Activated T-cell treated with anti-CD3 and anti-CD28 coated beads for 1 hour (primary cell): Measurements from ENCODE around the gene SLX4.

Source experiments
- DNase-seq: peaks from one replicate; pipeline ENCODE4 v3.0.0-alpha.2; 2020; ENCODE audit warnings: low read depth

Gene SLX4

DNA sequence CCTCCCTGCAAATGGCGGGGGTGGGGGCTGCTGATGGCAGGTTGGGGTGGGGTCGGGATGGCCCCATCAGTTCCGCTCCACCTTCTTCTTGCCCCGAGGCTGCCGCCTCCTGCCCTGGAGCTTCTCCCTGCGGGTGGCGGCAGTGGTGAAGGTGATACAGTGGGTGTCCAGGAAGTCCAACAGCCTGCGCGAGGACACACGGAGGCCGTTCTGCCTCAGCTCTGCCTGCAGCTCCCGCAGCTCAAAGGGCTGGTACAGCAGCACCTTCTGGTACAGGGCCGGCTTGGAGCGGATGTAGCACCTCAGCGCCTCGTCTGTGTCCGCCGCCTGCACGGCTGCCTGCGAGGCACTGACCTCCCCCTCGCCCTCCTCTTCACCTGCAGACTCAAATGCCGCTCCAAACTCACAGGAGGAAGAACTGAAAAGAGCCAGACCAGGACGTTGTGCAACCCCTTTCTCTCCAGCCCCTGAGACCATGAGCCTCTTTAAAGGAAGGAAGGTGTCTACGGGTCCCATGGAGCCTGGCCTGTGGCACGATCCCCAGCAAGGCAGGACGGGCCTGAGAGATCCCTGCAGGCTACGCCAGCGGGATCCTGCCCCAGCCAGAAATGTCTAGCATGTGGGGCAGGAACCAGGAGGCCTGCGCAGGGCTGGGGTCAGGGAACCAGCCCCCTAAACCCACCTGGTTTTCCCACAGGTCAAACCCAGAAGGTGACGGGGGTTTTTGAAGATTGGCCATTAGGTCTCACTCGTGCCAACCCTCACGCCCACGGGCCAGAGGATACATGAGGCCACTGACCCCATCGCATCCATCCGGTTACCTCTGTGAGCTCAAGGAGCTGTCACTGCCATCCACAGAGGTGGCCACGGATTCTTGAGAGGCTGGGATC, 28.9 kb downstream of the SLX4 start:
- DNase-seq, result no peak

DNA sequence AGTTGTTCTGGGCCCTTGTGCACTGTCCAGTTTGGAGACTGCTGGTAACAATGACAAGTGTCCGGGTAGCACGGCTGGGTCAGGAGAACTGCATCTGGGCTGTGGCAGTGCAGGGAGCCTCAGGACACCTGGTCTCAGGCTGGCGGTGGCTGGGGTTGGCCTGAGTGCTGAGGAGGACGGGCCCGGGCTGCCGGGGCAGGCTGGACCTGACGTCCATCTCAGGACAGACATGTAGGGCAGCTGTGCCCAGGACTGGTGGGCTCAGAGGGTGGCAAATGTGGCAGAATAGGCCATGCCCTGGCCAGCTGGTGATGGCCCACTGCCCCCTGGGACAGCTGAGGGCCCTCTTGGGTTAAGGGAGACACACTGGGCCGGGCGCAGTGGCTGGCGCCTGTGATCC, 30.0 kb downstream of the SLX4 start:
- DNase-seq, result no peak

DNA sequence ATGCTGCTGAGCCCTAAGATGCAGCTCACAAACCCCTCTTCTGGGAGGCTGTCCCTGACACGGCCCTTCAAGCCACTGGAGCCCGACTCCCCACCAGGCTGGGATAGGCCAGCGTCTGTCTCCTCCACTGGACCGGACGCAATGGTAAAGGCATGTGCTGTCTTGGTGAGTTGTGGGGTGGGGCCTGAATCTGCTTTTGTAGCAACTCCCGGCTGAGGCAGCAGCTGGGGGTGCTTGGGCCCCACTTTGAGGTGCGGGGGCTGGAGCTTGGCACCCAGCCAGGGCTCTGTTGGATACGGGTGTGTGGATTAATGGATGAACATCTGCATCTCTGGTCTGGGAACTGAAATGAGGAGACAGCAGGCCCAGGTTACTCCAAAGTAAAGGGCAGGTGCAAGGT, 30.7 kb downstream of the SLX4 start:
- DNase-seq, result no peak

DNA sequence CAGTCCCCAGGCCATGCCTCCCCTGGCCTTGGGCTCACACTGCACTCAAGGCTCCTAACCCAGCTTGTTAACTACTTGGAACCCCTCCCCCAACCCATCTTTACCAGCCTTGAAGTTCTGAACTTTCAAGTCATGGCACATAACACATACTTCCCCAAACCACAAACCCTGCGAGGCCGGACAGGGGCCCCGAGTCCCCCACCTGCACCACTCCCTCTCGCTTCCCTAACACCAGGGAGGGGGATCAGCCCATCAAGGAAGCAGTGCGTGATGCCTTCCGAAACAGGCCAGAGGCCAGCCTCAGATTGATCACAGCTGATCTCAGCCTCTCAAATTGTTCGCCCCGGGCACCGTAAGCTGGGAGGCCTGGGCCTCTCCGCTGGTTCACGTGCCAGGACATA, 31.2 kb downstream of the SLX4 start:
- DNase-seq, result no peak

DNA sequence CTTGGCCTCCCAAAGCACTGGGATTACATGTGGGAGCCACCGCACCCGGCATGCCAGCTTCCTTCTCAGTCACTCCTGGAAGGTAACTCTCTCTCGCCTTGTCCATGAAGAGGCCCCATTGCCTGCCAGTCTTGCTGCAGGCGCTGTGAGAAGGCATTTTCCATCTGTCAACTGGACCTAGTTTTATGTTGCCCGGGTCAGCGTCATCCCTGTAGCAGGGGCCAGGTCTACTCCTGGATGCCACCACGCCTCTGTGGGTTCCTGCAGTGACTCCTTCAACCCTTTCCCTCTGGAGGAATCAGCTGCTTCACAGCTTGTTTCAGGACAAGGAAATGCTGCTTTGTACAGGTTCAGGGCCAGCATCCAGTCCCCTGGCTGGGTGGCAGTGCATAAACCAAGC, 31.6 kb downstream of the SLX4 start:
- DNase-seq, result no peak

DNA sequence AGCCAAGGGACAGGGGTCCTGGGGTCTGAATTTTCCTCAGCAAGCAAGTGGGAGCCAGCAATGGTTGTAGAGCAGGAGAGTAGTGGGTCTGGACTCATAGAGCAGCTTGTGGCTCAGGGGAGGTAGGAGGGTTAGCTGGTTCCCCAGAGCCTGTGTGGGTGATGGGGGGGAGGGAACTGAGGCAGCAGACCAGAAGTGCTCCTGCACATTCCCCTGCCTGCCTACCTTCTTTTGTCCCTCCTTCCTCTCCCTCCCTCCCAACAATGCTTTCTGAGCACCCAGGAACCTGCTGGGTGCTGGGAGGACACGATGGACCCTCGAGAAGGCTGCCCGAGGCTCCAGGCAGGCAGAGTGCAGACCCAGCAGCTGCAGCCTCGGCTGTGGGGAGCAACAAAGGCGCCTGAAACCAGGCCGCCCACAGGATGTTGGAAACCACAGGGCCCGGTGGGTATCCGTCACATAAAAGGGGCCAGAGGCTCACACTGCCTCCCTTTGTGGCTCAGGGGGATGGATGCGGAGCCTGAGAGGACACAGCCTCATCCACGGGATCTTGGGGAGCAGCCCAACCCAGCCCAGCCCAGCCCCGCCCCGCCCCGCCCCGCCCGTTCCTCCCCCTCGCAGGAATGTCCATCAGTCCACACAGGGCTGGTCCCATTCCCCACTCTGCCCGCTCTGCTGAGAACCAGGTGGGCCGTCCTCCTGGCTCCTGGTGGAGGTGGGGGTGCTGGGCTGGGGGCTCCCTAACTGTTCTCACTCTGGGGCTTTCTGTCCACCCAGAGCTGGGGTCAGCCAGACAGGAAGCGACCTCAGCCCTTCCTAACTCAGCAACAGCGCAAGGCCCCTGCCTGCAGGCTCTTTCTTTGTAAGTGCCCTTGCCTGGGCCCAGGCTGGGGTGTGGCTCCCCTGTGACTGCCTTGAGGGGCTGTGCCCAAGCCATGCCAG, 32.5 kb downstream of the SLX4 start:
- DNase-seq, result peak; percentile 40

DNA sequence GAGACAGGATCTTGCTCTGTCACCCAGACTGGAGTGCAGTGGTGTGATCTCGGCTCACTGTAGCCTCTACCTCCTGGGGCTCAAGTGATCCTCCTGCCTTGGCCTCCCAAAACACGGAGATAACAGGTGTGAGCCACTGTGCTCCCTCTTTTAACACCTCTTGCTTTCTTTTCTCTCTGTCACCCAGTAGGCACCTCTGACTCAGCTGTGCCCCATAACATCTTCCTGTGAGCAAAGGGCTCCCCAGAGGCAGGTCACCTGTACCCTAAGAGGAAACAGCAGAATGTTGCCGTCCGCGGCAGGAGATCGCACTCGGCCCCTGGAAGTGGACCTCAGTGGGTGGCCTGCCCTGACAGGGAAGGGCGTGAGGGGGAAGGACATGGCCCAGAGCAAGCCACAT, 33.3 kb downstream of the SLX4 start:
- peak; percentile 31 for DNase-seq

DNA sequence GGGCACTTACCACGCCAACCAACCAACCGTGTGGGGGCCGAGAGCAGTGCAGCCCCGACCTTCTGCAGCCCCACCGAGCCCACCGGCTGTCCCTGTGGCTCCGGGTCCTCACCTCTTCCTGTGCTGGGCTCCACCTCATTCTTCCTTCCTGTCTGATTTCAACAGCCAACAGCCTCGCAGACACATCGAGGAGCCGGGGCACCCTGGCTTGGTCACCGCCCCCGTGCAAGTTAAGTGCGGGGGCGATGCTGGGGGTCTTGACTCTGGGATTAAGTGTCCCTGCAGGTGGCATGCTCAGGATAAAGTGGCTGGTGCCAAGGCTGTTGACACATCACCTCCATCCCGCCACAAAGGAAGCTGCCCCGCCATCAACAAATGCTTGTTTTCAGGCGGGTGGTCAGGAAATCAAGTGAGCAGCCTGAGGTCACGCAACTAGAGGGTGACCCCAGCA, 34.1 kb downstream of the SLX4 start, which contains the start of gene NLRC3:
Gene NLRC3 (minus strand): TSS at position 102 of the 451 bp plus-strand sequence. CDS start 12,367 bp downstream, outside the sequence.
- DNase-seq, result peak; percentile 29

DNA sequence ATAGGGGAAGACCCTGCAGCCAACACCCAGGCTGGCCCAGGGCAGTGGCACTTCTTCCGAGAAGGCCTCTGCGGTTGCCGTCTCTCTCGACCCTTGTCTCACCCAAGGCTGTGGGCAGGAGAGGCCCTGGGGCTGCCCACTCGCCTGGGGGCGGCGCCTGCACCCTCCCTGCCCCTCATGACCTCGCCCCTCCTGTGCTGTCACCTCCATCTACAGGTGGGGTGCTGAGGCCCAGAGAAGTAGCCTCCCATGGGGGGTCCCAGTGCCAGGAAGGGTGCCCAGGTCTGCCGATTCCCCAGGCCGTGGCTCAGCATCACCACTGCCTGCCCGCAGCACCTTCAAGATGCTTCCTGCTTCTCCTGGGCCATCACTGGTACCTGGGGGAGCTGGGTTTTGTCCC, 35.2 kb downstream of the SLX4 start:
- DNase-seq, result no peak

DNA sequence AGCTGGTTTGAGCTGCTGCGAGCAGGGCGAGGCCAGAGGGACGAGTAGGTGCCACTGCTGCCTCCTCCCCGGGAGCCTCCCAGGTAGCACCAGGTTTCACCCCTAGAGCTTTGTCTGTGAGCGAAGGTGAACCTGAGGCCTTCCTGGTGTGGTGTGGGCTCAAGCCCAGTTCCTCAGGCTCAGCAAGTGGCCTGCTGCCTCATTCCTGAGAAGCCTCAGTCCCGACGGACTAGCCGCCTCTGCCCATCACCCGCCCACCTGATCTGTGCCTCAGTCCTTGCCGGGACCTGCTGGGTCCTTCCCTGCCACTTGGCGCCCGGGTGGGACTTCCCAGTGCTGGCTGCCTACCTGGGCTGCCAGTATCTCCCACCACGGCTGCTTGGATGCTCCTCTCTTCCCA, 35.9 kb downstream of the SLX4 start:
- DNase-seq, result no peak

DNA sequence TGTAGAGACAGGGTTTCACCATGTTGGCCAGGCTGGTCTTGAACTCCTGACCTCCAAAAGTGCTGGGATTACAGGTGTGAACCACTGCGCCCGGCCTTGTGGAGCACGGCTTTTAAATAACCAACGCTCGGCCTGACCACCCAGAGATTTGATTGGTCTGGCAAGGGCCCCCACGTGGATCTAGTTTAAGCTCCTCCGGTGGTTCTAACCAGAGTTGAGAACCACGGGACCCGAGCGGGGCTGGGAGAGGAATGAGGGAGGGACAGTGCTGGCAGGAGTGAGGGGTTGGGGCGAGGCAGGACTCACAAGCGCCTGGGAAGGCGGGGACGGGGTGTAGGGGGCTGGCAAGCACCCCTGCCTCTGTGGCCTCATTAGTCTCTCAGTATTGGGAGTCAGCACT, 37.2 kb downstream of the SLX4 start:
- no peak for DNase-seq

DNA sequence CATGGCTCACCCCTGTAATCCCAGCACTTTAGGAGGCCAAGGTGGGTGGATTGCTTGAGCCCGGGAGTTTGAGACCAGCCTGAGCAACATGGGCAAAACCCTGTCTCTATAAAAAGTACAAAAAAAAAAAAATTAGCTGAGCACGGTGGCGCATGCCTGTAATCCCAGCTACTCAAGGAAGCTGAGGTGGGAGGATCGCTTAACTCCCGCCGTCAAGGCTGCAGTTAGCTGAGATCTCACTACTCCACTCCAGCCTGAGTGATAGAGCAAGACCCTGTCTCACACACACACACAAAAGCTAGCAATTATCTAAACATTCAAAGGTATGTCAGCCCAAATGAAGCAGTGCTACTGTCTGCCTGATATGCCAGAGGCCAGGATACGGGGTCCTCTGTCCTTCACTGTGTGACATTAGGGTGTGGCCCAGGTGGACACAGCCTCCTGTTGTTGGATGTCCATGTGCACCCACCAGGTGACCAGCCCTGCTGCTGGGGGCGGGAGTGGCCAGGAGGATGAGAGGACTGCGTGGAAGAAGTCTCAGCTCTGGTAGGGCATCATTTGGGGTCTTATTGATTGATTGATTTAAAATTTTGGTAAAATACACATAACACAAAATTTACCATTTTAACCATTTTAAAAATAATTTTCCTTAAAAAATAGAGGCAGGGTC, 38.1 kb downstream of the SLX4 start:
- DNase-seq, result no peak

DNA sequence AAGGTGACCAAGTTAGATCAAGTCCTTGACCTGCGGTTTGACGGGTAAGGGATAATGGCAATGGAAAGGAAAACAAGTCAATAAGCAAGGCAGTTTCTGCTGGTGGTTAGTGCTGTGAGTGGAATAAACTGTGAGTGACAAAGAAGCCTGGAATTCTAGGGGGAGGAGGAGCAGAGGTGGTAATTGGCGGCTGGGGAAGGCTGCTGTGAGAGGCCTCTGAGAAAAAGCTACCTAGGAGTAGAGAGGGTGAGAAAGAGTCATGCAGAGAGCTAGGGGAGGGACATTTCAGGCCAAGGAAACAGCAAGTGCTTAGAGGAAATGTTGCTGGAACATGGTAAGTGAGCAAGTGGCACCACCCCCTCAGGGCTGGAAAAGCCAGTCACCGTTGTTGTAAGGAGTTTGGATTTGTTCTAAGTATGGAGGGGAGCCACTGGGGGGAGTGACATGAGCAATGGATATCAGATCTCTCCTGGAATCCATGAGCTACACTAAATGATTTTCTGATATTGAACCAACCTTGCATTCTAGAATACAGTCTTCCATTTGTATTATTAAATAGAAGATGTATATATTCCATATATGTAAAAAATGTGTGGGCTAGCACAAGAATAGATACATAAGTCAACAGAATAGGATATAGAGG, 40.9 kb downstream of the SLX4 start:
- DNase-seq, result no peak

DNA sequence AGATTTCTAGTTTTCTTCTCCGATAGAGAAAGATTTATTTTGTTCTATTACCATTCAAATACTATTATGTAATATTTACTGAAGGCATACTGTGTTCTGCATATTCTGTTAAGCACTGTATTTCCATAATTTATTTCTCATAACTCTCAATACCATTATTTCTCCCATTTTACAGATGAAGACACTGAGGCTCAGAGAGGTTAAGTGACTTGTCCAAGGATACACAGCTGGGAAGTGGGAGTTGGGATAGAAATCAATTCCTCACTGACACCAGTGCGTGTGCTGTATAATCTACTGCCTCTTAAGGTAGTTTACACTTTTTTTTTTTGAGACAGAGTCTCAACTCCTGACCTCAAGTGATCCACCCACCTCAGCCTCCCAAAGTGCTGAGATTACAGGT, 41.6 kb downstream of the SLX4 start:
- no peak for DNase-seq

DNA sequence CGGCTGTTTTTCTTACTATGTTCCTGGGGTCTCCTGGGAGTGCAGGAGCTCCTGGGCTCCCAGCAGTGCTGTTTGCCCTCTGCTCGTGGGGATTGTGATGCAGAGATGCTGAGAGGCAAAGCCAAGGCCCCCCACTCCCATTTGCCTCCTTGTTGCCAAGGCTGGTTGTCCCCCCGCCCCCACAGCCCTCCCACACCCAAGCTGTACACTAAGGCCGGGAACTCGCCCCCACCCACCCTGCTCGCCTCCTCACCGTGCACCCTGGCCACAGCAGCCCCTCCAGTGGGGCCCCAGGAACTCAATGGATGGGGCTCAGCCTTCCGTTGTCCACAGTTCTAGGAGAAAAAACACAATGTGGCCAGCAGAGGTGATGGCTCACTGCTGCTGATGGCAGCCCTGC, 44.4 kb downstream of the SLX4 start:
- DNase-seq, result no peak

DNA sequence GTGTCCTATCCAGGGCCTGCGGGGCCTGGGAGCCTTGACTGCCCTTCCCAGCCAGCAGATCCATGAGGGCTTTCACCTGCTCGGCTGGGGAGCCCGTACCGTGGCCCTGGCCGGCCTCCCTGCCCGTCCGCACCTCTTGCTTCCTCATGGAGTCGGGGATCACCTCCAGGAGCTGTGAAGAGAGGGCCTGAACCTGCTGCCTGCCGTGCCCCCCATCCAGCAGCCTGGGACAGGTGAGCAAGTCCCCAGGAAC, 46.6 kb downstream of the SLX4 start:
- DNase-seq, result no peak

DNA sequence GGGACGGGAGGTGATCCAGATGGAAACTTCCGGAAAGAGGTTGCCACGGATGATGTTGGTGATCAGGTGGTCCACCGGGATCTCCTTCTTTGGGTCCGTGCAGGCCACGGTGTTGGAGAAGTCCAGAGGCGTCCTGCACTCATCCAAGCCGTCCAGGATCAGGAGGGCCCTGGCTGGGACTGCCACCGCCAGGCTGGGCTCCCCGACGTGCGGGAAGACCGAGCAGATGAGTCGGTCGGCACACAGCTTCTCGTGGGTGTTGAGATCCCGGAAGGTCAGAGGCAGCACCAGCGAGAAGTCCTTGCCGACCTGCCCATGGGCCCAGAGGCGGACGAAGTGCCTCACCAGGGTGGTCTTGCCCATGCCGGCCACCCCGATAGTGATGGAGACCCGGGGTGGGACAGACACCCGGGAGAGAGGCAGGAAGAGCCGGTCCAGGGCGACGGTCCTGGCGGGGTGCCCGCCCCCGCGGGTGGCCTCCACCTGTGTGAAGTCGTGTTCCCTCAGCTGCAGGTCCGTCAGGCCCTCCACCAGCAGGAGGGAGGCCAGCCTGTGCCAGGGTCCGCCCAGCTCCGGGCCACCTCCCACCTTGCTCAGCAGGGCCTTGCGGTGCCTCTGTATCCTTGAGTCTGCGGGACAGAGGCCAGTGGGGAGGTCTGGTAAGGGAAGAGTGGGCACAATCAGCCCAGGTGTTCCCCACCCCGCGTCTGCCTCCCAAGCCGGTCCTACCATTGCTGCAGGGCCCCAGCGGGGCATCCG, 47.1 kb downstream of the SLX4 start:
- no peak for DNase-seq

DNA sequence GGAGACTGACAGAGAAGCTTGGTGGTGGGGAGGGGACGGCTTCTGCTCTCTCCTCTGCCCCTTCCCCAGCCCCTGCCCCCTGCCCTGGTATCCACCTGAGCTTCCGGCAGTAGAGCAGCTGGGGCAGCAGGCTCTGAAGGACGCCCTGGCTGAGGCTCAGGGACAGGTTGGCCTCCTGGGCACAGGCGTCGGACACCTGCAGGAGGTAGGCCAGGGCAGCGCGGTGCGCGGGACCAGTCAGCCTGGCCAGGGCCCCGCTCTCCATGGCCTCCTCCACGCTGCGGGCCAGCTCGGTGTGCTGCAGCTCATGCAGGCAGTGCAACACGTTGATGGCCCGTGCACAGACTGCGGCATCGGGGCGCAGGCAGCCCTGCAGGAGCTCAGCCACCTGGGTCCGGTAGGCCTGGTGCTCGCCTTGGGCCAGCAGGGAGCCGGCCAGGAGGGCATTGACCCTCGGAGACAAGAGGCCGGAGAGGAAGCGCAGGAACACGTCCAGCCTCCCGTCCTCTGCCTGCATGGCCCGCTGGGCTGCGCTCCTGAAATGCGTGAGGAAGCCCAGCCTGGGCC, 48.4 kb downstream of the SLX4 start:
- no peak for DNase-seq

DNA sequence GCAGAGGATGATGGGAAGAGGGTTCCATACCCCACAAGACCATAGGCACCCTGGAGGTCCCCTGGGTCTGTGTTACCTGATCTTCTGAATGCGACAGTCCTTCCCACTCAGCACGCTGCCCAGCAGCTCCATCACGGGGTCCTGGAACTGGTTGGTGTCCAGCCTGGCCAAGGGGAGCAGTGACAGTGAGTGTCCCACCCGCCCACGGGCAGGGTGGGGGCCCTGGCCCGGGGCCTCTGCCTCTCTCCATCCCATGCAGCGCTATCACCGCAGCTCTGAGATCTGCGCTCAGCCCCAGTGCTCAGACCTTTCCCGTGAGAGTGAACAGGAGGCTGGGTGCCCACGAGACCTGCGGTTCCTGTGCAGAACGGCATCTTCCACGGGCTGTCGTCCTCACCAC, 49.8 kb downstream of the SLX4 start:
- no peak for DNase-seq

DNA sequence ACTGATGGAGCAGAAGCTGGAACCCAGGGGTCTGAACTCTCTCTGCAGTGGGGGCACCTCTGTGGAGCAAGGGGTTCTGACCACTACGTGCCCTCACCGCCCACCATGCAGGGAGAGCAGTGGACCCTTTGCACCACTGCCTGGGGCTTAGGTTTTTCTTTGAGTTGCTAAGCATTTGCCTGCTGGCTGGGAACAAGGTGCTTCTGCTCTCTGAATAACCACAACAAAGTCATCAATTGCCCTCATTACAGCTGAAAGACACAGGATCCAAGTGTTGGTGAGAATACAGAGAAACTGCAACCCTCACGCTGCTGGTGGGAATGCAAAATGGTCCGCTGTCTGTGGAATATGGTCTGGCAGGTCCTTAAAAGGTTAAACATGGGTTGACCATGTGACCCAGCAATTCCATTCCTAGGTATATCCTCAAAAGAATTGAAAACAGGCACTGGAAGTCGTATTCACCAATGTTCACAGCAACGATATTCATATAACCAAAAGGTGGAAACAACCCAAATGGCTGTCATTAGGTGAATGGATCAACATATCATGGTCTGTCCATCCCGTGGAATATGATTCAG, 57.0 kb downstream of the SLX4 start:
- no peak for DNase-seq
